HCT116 (cell line): ENCODE measurements around the gene GABRR2. TPM values are rescaled to one million over a fixed set of nuclear protein-coding genes. Genes with fewer than 3 reads are reported as not detected.

Experiments
- ATAC-seq: fragments of 200-7000 bp; cut with Tn5 transposase; 2 replicates; pipeline ENCODE4 v1.9.1; 2020; ENCODE audit warnings: mild to moderate bottlenecking, moderate library complexity
- BruUV-seq: library from RNA; stranded (reverse); fragments of 400-500 nt; replicated peaks from 2 replicates; lab custom pipeline; 2021; lab: Mats Ljungman, UMichigan
- CTCF ChIA-PET: fragments of 300-600 bp; sonication (Branson Sonifier 250); formaldehyde crosslinking; loops from one replicate; lab custom pipeline; 2021; ENCODE audit warnings: antibody characterized with exemption; lab: Charles Lee
- POLR2A ChIA-PET: fragments of 300-600, 350-600 bp; sonication (Branson Sonifier 250); formaldehyde crosslinking; loops from one replicate; lab custom pipeline; 2021; ENCODE audit warnings: antibody characterized with exemption; lab: Charles Lee
- RAD21 ChIA-PET, 2 experiments: fragments of 300-600 bp; sonication (Branson Sonifier 250); formaldehyde crosslinking; loops; one replicate each; lab custom pipeline; 2023; ENCODE audit warnings: low total read pairs in 2 of 2; ENCODE audit not compliant: uncharacterized antibody in 2 of 2, unreplicated experiment in 2 of 2, low non-redundant PET in 1 of 2; lab: Charles Lee
- DNase-seq: peaks from one replicate; pipeline ENCODE4 v3.0.0-alpha.2; 2010; ENCODE audit warnings: low read depth, low spot score
- H2AFZ ChIP-seq: fragments of 200-600 bp; shearing (Covaris generic), sonication (generic); 2 replicates; pipeline ENCODE4 v1.6.1; 2017; ENCODE audit warnings: low read depth, mixed run types, mixed read lengths, antibody characterized with exemption, low read length; ENCODE audit not compliant: poor library complexity, severe bottlenecking
- H3K27ac ChIP-seq: 2 replicates; pipeline ENCODE4 v1.5.1; 2012; ENCODE audit warnings: low read depth, low read length
- H3K27me3 ChIP-seq: fragments of 200-600 bp; sonication (generic); 2 replicates; pipeline ENCODE4 v1.6.1; 2016; ENCODE audit warnings: mixed run types, low read length, mixed read lengths; ENCODE audit not compliant: insufficient read depth
- H3K36me3 ChIP-seq, 2 experiments: fragments of 200-500 bp in 1 of 2; fragments of 200-600 bp in 1 of 2; sonication (Bioruptor generic) in 1 of 2; sonication (generic) in 1 of 2; 2 replicates each; pipeline versions ENCODE4 v1.5.1 to v1.6.1; 2014 to 2016; ENCODE audit warnings: low read length in 2 of 2, inconsistent platforms in 1 of 2, mixed read lengths in 1 of 2, mixed run types in 1 of 2; ENCODE audit not compliant: insufficient read depth in 2 of 2, control insufficient read depth in 1 of 2
- H3K4me1 ChIP-seq, 2 experiments: fragments of 200-600 bp in 1 of 2; sonication (generic) in 1 of 2; 2 replicates each; pipeline versions ENCODE4 v1.5.1 to v1.6.1; 2012 to 2017; ENCODE audit warnings: low read length in 2 of 2, inconsistent platforms in 1 of 2, mild to moderate bottlenecking in 1 of 2, mixed read lengths in 1 of 2, mixed run types in 1 of 2, moderate library complexity in 1 of 2; ENCODE audit not compliant: insufficient read depth in 2 of 2, control insufficient read depth in 1 of 2
- H3K4me2 ChIP-seq: fragments of 200-600 bp; sonication (generic); 2 replicates; pipeline ENCODE4 v1.6.1; 2017; ENCODE audit warnings: mixed run types, low read length, mixed read lengths
- H3K4me3 ChIP-seq, 2 experiments: fragments of 200-600 bp in 1 of 2; sonication (generic) in 1 of 2; replicated peaks in 1 of 2; 2 replicates each; pipeline ENCODE4 v1.5.1; 2011 to 2016; ENCODE audit warnings: low read length in 2 of 2, control low read depth in 1 of 2, low read depth in 1 of 2, mild to moderate bottlenecking in 1 of 2, mixed read lengths in 1 of 2, mixed run types in 1 of 2
- H3K79me2 ChIP-seq: fragments of 200-600 bp; sonication (generic); 2 replicates; pipeline ENCODE4 v1.6.1; 2017; ENCODE audit warnings: mild to moderate bottlenecking, mixed run types, low read length, moderate library complexity, mixed read lengths; ENCODE audit not compliant: insufficient read depth
- H3K9ac ChIP-seq: fragments of 200-600 bp; sonication (generic); 2 replicates; pipeline ENCODE4 v1.6.1; 2016; ENCODE audit warnings: low read length, mixed read lengths
- H3K9me2 ChIP-seq: fragments of 200-600 bp; sonication (generic), shearing (Covaris generic); 2 replicates; pipeline ENCODE4 v1.6.1; 2017; ENCODE audit warnings: mixed run types, mild to moderate bottlenecking, moderate library complexity; ENCODE audit not compliant: insufficient read depth
- H3K9me3 ChIP-seq, 2 experiments: fragments of 200-500 bp in 1 of 2; fragments of 200-600 bp in 1 of 2; sonication (Bioruptor generic) in 1 of 2; sonication (generic) in 1 of 2; 2 replicates each; pipeline ENCODE4 v1.6.1; 2014 to 2017; ENCODE audit warnings: low read length in 2 of 2, mixed read lengths in 2 of 2, inconsistent platforms in 1 of 2, low read depth in 1 of 2, mild to moderate bottlenecking in 1 of 2, mixed run types in 1 of 2, moderate library complexity in 1 of 2; ENCODE audit not compliant: control insufficient read depth in 1 of 2, insufficient read depth in 1 of 2
- H4K20me1 ChIP-seq: fragments of 200-600 bp; sonication (generic), shearing (Covaris generic); 2 replicates; pipeline ENCODE4 v1.6.1; 2017; ENCODE audit warnings: mixed run types, mild to moderate bottlenecking, moderate library complexity; ENCODE audit not compliant: insufficient read depth
- EZH2 ChIP-seq: fragments of 200-600 bp; sonication (generic); IDR thresholded peaks from 2 replicates; pipeline ENCODE4 v1.6.1; 2017; ENCODE audit warnings: antibody characterized with exemption, mixed run types
- EZH2phosphoT487 ChIP-seq: fragments of 200-600 bp; IDR thresholded peaks from 2 replicates; pipeline ENCODE4 v1.6.1; 2018; ENCODE audit warnings: antibody characterized with exemption, borderline replicate concordance
- FOSL1 ChIP-seq: IDR thresholded peaks from 2 replicates; pipeline ENCODE4 v1.6.1; 2012; ENCODE audit warnings: low read depth
- RAD21 ChIP-seq: IDR thresholded peaks from 2 replicates; pipeline ENCODE4 v1.6.1; 2012; ENCODE audit warnings: low read depth, mild to moderate bottlenecking
- SIN3A ChIP-seq: IDR thresholded peaks from 2 replicates; pipeline ENCODE4 v1.6.1; 2012; ENCODE audit warnings: low read depth
- YY1 ChIP-seq: IDR thresholded peaks from 2 replicates; pipeline ENCODE4 v1.6.1; 2011; ENCODE audit warnings: low read length, low read depth, moderate library complexity, mild to moderate bottlenecking; ENCODE audit not compliant: insufficient replicate concordance; ENCODE audit errors: extremely low read depth
- ZFX ChIP-seq: fragments of 450-650 bp; IDR thresholded peaks from 2 replicates; pipeline ENCODE4 v1.6.1; 2017
- ZNF274 ChIP-seq: fragments of 200-500 bp; sonication (Bioruptor generic); IDR thresholded peaks from 2 replicates; pipeline ENCODE4 v1.6.1; 2014; ENCODE audit warnings: mild to moderate bottlenecking, low read depth, low read length, inconsistent platforms
- intact Hi-C: fragments of 100-400 bp; cut with micrococcal nuclease; formaldehyde crosslinking; loops from 2 replicates; pipeline ENCODE4 v1.10.0; 2022
- total RNA-seq: library from RNA; stranded (reverse); gene quantifications from one replicate; pipeline ENCODE4 v1.2.1, GENCODE V29; 2021; ENCODE audit not compliant: unreplicated experiment
- TF ChIP-seq, protein P1 (sequence below): IDR thresholded peaks from 2 replicates; pipeline ENCODE4 v1.6.1; 2012; ENCODE audit warnings: low read depth
- TF ChIP-seq, protein P2 (sequence below): IDR thresholded peaks from 2 replicates; pipeline ENCODE4 v1.6.1; 2011; ENCODE audit warnings: mild to moderate bottlenecking, low read length, moderate library complexity; ENCODE audit not compliant: insufficient replicate concordance; ENCODE audit errors: extremely low read depth

Gene GABRR2
- total RNA-seq, 1 experiment from 2014 or later, result 0.57 TPM

DNA sequence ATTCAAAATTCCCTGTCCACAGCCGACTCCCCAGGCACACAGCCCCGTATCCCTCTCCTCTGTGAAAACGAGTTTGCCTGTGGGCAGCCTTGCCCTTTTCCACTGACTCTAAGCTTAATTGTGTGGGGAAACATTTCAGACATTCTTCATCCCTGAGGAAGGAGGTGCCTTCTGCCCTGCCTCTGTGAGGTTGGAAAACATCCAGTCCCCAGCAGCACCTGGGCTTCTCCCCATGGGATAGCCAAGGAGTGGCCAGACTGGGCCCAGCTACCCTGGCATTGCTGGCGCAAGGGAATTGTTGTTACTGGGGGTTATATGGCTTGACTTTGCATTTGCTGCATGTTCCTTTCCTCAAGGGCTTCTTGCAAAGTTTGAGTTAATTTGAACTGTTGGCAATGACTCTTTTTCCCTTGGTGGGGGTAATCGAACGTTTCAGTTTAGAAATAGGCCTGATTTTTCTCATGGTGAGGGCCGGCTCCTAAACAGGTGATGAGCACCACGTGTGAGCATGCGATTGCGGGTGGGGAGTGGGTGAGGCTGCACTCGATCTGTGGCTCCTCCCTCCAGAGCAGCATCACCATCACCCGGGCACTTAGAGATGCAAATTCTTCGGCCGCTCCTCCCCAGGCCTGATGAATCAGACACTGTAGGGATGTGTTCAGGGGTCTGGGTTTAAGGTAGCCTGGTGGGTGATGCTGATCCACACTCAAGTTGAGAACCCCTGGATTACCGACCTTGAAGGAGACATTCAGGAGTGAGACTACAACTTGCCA is 29.9 kb downstream of the GABRR2 start:
- BruUV-seq, result no TSS peak
- no peak for ATAC-seq
- H3K4me2 ChIP-seq, result no peak overlapping the region

More for the DNA sequence above, 29.9 kb downstream of the GABRR2 start:
- H3K9ac ChIP-seq, result no peak overlapping the region
- H3K9me3 ChIP-seq, result no peaks in the 10 kb centered on the region
- no peak overlapping the region for H3K27ac ChIP-seq
- DNase-seq, result no peak
- no peak overlapping the region for H2AFZ ChIP-seq
- no peaks in the 10 kb centered on the region for H3K79me2 ChIP-seq
- no peaks in the 10 kb centered on the region for H3K9me2 ChIP-seq
- peaks cover 0 to 6% of the 10 kb centered on the region in 2 experiments; a peak in 1 of 4 replicates for H3K4me1 ChIP-seq
- RAD21 ChIA-PET, result no interaction called here
- H3K4me3 ChIP-seq, result no peak overlapping the region
- POLR2A ChIA-PET, result no interaction called here
- TF ChIP-seq EZH2, result no peak
- no peak for TF ChIP-seq SIN3A
- no peak for TF ChIP-seq EZH2phosphoT487
- TF ChIP-seq, protein P1, sequence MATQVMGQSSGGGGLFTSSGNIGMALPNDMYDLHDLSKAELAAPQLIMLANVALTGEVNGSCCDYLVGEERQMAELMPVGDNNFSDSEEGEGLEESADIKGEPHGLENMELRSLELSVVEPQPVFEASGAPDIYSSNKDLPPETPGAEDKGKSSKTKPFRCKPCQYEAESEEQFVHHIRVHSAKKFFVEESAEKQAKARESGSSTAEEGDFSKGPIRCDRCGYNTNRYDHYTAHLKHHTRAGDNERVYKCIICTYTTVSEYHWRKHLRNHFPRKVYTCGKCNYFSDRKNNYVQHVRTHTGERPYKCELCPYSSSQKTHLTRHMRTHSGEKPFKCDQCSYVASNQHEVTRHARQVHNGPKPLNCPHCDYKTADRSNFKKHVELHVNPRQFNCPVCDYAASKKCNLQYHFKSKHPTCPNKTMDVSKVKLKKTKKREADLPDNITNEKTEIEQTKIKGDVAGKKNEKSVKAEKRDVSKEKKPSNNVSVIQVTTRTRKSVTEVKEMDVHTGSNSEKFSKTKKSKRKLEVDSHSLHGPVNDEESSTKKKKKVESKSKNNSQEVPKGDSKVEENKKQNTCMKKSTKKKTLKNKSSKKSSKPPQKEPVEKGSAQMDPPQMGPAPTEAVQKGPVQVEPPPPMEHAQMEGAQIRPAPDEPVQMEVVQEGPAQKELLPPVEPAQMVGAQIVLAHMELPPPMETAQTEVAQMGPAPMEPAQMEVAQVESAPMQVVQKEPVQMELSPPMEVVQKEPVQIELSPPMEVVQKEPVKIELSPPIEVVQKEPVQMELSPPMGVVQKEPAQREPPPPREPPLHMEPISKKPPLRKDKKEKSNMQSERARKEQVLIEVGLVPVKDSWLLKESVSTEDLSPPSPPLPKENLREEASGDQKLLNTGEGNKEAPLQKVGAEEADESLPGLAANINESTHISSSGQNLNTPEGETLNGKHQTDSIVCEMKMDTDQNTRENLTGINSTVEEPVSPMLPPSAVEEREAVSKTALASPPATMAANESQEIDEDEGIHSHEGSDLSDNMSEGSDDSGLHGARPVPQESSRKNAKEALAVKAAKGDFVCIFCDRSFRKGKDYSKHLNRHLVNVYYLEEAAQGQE, result no peak
- TF ChIP-seq RAD21, result no peak
- TF ChIP-seq YY1, result no peak
- TF ChIP-seq, protein P2, sequence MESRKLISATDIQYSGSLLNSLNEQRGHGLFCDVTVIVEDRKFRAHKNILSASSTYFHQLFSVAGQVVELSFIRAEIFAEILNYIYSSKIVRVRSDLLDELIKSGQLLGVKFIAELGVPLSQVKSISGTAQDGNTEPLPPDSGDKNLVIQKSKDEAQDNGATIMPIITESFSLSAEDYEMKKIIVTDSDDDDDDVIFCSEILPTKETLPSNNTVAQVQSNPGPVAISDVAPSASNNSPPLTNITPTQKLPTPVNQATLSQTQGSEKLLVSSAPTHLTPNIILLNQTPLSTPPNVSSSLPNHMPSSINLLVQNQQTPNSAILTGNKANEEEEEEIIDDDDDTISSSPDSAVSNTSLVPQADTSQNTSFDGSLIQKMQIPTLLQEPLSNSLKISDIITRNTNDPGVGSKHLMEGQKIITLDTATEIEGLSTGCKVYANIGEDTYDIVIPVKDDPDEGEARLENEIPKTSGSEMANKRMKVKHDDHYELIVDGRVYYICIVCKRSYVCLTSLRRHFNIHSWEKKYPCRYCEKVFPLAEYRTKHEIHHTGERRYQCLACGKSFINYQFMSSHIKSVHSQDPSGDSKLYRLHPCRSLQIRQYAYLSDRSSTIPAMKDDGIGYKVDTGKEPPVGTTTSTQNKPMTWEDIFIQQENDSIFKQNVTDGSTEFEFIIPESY, result no peak
- TF ChIP-seq FOSL1, result no peak
- no peak for TF ChIP-seq ZFX
- TF ChIP-seq ZNF274, result no peak
- TF ChIP-seq, all 23 proteins: peak for 0
- Histone ChIP-seq H4K20me1 (no peaks in the 10 kb centered on the region), H3K27me3 (no peaks in the 10 kb centered on the region), H3K36me3 (no peaks in the 10 kb centered on the region)
- CTCF ChIA-PET, result no interaction called here
- intact Hi-C loops, result no loop called here
